ENCODE measurements around the gene SPATA33.
A peak's percentile ranks its signal among the peaks of the same experiment; 100 is the strongest.
"Not testable (repeated sequence)": the region's sequence is repeated elsewhere in the genome, so short reads cannot be mapped to it uniquely, and the experiment has no call there.

The SPATA33 gene

DNA sequence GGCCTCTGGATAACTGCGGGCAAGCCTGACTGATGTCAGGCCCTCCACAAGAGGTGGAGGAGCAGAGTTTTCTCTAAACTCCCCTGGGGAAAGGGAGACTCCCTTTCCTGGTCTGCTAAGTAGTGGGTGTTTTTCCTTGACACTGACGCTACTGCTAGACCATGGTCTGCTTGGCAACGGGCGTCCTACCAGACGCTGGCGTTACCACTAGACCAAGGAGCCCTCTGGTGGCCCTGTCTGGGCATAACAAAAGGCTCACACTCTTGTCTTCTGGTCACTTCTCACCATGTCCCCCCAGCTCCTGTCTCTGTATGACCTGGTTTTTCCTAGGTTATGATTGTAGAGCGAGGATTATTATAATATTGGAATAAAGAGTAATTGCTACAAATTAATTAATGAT lies 9.4 kb downstream of the SPATA33 start:
- peak; percentile 2 for DNase-seq

DNA sequence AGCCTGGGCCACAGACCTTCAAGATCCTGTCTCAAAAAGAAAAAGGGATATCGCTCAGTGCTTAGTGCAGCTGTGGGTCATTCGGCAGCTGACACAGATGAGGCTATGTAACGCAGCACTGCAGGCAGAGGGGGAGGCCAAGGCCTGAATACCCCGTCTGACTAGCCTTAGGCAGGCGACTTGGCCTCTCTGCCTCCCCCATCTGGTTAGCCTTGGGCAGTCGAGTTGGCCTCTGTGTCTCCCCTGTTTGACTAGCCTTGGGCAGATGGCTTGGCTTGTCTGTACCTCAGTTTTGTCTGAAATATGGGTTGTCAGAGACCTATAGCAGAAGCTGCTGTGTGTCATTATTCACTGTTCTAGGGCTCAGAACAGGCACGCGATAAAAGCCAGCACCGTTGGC lies 10.0 kb downstream of the SPATA33 start:
- no peak for DNase-seq

DNA sequence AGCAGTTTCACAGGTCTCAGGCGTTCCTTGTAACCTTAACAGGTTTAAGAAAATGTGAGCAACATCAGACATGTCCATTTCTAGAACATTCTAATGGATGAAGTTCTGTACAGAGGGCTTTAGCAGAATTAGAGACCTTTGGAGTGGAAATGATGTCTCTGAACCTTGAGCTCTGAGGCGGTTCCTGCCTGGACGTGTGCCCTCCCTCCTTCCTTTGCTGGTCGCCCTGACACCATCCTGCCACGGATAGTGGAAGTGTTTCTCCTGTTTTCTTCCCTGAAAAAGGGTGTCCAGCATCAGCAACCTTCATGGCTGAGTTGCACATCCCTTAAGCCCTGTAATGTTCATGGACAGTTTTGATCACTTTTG lies 11.1 kb downstream of the SPATA33 start:
- no peak for DNase-seq

DNA sequence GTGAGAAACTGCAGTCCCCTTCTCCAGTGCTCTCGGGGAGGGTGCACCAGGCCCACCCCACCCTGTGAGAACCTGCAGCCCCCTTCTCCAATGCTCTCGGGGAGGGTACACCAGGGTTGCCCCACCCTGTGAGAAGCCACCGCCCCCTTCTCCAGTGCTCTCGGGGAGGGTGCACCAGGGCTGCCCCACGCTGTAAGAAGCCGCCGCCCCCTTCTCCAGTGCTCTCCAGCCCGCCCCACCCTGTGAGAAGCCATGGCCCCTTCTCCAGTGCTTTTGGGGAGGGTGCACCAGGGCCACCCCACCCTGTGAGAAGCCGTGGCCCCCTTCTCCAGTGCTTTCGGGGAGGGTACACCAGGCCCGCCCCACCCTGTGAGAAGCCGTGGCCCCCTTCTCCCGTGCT lies 12.1 kb downstream of the SPATA33 start:
- no peak for DNase-seq

DNA sequence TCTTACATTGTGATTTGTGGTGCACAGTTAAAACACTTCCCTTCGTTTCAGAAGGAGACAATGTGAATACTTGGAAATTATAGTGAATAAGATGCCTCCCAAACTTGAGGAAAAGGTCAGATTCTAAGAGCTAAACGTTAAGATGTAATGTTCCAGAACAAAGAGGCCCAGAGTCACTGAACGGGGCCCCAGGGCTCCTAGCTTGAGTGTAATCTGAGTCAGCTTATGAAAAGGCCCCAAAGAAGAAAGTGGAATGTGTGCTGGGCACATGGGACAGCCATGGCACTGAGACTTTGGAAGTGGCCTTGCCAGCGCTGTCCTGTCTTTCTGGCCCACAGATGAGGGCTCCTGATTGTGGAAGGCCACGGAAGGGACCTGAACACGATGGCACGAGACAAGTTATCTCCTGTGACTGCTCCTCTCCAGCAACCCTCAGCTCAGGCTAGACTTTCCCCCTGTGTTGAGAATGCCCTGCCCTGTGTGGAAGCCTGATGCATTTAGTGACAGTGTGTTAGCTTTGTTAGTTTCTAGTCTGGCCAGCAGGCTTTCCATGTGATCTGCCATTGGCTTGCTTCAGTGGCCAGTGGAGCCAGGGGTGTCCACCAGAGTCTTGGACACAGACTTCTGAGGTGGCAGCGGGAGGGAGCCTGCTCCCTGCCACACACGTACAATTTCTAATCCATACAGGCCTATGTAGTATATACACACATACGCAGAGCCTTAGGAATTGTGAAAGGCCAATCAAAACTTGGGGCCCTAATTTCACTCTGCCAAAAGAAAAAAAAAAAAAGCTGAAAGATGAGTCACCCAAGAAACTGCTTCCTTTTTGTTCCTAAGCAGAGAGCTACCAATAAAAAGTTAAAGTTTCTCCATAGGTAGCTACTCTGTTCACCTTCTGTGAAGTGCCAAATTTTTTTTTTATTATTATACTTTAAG lies 13.1 kb downstream of the SPATA33 start:
- DNase-seq: no peak

DNA sequence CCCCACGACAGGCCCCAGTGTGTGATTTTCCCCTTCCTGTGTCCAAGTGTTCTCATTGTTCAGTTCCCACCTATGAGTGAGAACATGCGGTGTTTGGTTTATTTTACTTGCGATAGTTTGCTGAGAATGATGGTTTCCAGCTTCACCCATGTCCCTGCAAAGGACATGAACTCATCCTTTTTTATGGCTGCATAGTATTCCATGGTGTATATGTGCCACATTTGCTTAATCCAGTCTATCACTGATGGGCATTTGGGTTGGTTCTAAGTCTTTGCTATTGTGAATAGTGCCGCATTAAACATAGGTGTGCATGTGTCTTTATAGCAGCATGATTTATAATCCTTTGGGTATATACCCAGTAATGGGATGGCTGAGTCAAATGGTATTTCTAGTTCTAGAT lies 13.9 kb downstream of the SPATA33 start:
- DNase-seq: not testable (repeated sequence)

DNA sequence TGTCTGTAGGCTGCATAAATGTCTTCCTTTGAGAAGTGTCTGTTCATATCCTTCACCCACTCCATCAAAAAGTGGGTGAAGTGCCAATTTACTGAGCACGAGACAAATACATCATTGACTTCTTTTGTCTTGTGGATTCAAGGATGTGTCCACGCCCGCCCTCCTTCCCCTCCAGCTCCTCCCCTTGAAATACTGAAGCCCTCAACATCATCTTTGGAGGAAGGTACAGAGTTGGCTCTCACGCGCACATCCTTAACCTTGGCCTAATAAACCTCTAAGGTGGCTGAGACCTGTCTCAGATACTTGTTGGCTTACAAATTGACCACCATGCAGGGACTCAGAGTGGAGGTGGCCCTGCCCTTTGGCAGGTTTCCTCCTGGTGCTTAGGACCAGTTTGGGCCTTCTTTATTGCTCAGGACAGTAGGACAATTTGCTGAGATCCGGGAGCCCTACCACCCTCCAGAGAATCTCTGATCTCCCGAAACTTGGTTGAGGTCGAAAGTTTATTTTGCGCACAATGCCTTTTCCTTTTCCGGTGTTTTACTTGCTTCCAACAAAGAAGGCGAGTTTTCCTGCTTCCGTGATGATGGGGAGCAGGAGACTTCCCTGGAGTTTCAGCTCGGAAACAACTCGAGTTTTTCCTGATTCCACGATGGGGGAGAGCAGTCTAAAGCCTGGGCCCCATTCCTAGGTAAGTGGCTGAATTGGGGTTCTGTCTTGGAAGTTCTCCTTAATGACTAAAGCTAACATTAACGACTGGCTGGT lies 14.7 kb downstream of the SPATA33 start:
- DNase-seq: no peak

DNA sequence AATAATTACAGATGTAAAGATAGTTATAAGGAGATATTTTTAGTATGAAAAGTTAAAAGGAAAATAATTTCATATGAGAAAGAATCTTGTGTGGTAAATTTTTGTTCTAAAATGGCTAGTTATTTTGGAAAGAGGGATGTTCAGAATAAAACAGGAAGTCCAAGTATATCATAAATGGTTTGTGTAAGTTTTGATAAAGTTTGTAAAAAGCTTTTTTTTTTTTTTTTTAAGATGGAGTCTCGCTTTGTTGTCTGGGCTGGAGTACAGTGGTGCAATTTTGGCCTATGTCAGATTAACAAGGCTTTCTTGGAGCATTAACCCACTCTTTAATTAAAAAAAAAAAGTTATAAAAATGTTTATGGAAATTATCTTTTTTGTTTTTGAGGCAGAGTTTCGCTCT lies 20.6 kb downstream of the SPATA33 start:
- DNase-seq: no peak

DNA sequence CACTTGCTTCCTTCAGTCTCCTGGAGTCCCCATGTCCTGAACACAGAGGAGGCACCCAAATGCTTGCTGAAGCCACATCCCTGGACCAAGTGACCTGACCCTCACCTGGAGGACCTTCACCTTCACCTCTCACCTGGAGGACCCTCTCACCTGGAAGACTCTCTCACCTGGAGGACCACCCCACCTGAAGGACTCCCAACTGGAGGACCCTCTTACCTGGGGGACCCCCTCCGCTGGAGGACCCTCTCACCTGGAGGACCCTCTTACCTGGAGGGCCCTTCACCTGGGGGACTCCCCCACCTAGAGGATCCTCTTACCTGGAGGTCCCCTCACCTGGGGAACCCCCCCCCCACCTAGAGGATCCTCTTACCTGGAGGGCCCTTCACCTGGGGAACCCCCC lies 28.3 kb downstream of the SPATA33 start:
- DNase-seq: no peak

DNA sequence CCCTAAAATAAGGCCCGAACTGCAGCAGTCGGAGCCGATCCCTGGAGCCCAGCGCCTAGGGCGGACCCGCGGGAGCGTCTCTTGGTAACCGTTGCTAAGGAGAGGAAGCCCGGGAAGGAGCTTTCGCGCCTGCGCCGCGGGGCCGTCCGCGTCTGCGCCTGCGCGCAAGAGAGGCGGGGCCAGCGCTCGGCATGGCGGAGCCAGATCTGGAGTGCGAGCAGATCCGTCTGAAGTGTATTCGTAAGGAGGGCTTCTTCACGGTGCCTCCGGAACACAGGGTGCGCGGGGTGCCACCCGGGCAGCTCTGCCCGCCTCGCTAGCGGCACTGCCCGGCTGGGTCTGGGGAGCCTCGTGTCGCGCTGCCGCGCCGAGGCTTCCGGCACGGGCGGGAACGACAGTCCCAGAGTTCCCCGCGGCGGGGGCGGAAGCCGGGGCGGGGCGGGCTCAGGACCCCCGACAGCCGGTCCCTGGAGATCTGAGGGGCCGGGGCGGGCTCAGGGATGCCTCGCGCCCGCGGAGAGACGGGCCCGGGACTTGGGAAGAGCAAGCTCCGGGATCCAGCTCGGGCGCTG lies 29.0 kb downstream of the SPATA33 start, which contains the start of gene CDK10:
TSS of gene CDK10 (plus strand) at position 170 of the 572 bp plus-strand sequence. CDS start at position 192, 22 bp downstream.
- peak; percentile 49 for DNase-seq

DNA sequence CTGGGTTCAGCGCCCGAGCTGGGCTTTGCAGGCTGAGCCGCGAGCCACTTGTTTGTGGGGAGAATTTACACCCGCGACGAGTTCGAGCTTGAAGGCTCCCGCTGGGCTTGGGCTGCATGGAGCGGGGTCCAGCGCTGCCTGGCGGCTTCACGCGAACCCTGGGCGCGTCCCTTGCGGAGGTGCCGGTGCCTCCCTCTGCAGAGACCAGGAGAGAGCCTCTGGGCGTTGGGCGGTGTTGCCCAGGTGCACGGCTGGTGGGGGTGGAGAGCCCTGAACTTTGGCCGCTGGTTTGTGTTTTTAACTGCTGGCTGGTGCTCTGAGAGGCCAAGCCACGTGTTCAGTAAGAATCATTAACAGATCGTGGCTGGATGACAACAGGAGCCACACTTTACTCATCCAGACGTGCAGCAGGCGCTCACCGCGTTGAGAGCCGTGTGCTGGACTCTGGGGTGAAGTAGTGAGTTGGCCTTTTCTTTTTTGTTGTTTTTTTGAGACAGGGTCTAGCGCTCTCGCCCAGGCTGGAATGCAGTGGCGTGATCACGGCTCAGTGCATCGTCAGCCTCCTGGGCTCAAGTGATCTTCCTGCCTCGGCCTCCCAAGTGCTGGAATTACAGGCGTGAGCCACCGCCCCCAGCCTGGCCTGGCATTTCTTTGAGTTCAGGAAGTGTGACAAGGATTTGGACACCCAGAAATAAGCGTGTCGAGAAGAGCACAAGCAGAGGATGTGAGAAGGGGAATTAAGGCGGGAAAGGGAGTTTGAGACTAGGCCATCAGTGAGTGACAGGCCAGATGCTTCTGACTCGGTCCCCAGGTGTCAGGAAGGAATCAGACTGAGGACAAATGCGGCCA lies 29.7 kb downstream of the SPATA33 start:
- DNase-seq: peak; percentile 82

DNA sequence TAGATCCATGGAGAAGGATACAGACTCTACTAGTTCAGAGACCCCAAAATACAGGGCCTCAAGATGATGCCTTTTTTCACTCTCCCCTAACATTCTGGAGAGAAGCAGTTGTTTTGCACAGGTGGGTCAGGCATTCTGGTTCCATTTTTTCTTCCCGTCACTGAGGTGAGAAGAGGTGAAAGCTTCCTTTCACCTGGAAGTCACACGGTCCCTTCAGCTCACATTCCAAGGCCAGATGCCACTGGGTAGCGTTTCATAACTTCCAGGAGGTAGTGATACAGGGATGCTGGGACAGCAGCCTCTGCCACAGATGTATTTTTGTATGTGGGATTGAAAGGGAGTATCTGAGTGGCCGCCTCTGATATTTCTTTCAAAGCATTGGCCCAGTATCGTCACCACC lies 30.8 kb downstream of the SPATA33 start:
- DNase-seq: no peak

DNA sequence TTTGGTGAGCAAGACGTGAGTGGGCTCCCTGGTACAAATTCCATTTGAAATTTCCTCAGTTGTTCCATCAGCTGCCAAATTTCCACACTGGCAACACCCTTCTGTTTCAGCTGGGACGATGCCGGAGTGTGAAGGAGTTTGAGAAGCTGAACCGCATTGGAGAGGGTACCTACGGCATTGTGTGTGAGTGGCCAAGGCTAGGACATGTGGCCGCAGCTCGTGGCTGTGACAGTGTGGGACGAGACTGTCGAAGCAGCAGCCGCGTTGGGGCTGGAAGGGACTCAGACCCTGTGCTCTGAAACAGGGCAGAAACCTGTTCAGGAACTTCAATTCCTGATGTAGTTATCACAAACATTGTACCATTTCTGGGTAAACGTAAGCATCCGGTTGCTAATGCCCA lies 31.5 kb downstream of the SPATA33 start:
- DNase-seq: no peak

DNA sequence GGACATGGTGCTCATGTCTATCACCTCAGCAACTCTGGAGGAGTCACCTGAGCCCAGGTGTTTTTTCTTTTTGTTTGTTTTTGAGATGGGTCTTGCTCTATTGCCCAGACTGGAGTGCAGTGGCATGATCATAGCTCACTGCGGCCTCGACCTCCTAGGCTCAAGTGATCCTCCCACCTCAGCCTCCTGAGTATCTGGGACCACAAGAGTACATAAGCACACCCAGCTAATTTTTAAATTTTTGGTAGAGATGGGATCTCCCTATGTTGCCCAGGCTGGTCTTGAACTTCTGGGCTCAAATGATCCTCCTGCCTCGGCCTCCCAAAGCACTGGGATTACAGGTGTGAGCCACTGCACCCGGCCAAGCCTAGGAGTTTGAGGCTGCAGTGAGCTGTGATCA lies 32.0 kb downstream of the SPATA33 start:
- DNase-seq: not testable (repeated sequence)

DNA sequence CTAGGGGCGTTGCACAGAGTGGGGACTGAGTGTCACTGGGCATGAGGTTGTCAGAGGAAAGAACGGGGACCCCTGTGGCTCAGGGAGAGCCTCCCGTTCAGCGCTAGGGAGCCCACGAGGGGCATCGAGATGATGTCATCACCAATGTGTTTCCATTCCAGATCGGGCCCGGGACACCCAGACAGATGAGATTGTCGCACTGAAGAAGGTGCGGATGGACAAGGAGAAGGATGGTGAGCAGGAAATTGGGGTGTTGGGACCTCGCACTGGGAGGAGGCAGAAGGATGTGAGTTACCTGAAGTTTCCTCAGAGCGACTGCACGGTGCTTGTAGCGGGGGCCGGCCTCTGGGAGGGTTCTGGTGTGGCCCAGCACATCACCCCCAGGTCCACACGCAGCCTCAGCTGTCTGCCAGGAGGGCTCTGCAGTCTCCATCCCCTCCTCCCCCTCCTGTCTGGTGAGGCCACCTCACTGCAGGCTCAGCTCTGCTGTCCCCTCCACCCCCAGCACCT lies 32.8 kb downstream of the SPATA33 start:
- DNase-seq: no peak

DNA sequence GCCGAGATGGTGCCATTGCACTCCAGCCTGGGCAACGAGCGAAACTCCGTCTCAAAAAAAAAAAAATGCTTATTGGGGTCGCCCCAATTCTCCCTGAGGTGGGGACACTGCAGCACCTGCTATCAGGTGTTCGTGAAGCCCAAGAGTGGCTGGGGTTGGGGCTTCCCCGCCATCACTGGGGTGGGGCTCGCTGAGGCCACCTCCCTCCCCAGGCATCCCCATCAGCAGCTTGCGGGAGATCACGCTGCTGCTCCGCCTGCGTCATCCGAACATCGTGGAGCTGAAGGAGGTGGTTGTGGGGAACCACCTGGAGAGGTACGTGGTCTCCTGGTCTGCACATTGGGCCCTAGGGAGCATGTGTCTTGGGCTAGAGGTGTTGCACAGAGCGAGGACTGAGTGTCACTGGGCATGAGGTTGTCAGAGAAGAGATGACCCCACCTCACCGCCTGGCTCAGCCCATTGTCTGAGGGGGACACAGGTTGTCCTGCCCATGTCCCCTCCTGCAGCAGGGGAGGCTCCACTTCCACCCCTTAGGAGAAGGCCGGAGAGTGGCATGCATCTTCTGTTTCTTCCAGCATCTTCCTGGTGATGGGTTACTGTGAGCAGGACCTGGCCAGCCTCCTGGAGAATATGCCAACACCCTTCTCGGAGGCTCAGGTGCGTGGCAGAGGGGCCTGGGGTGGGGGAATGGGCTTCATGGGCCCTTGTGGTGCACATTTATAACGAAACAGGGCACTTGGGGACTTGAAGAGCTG lies 33.8 kb downstream of the SPATA33 start:
- no peak for DNase-seq

DNA sequence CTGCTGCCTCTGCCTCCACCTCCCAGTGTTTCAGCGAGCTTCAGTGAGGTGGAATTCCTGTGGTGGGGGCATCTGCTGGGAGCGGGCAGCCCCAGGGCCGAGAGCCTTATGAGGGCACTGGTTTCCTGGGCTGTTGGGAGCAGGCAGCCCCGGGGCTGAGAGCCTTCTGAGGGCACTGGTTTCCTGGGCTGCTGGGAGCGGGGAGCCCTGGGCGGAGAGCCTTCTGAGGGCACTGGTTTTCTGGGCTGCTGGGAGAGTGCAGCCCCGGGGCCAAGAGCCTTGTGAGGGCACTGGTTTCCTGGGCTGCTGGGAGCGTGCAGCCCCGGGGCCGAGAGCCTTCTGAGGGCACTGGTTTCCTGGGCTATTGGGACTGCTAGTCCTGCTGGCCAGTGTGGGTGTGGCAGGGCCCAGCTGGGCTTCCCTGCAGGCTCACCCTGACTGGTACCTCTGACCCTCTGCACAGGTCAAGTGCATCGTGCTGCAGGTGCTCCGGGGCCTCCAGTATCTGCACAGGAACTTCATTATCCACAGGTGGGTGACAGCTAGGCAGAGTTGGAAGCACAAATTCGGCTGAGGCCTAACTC lies 34.4 kb downstream of the SPATA33 start:
- no peak for DNase-seq

DNA sequence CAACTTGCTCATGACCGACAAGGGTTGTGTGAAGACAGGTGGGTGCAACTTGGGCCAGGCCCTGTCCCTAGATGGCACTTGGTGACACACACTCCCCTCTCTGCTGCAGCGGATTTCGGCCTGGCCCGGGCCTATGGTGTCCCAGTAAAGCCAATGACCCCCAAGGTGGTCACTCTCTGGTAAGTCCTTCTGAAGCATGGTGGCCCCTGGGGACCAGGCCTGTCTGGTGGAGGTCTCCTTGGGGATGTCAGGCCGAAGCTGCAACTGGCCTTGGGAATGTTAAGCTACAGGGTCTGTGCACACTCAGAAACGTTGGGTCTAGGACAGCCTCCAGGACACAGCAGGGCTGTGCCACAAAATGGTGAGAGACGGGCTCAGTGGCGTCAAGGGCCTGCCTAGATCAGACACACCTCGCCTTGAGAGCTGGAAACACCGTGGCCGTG lies 35.7 kb downstream of the SPATA33 start:
- DNase-seq: no peak

DNA sequence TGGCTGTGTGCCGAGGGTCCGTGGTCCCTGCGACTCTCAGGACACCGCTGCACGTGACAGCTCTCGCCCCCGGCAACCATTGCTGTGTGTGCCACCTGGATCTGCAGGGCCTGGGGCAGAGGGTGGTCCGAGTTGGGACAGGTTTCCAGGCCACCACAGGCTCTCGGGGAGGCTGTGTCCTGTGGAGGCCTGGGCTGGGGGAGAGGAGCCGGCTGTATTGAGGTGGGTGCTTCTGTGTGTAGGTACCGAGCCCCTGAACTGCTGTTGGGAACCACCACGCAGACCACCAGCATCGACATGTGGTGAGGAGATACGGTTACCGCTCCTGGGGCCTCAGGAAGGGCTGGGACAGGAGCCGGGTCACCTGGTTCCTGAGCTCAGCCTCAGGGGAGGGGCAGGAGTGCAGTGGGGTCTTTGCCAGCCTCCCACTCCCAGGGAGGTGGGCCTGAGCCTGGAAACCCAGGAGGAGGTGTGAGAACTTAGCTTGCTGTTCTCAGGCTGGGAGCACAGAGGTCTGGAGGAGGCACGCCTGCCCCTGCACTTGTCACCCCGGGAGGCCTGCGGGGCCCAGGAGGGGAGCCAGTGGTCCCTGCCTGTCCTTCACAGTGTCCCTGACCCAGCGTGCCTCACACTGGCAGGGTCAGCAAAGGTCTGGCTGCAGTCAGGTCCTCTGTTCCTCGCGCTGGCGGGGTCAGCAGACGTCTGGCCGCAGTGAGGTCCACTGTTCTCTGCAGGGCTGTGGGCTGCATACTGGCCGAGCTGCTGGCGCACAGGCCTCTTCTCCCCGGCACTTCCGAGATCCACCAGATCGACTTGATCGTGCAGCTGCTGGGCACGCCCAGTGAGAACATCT lies 36.5 kb downstream of the SPATA33 start:
- no peak for DNase-seq

DNA sequence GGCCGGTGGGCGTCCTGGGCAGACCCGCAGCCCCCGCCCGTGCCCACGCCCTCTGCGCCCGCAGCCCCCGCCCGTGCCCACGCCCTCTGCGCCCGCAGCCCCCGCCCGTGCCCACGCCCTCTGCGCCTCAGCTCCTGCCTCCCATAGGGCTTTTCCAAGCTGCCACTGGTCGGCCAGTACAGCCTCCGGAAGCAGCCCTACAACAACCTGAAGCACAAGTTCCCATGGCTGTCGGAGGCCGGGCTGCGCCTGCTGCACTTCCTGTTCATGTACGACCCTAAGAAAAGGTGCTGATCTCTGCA lies 37.1 kb downstream of the SPATA33 start:
- DNase-seq: not testable (repeated sequence)
